Ovary (tissue), 9 donors: ENCODE data around the gene DSCAM. TPM values are rescaled to one million over a fixed set of nuclear protein-coding genes. Genes with fewer than 3 reads are reported as not detected.

Experiments used
- DNase-seq, 5 donors: peaks; one replicate each; pipeline ENCODE4 v3.0.0-alpha.2; 2019 to 2020
- H3K27ac ChIP-seq, 2 donors: fragments of 200-600 bp; one replicate each; pipeline versions ENCODE4 v1.5.1 to v1.8.0; 2019 to 2022
- H3K27me3 ChIP-seq: fragments of 200-600 bp; one replicate; pipeline ENCODE4 v1.8.0; 2022
- H3K36me3 ChIP-seq: fragments of 200-600 bp; sonication (generic); one replicate; pipeline ENCODE4 v1.5.1; 2019
- H3K4me1 ChIP-seq: one replicate; pipeline ENCODE4 v1.8.1; 2013; ENCODE audit warnings: mild to moderate bottlenecking, moderate library complexity; ENCODE audit not compliant: insufficient read depth
- H3K4me3 ChIP-seq: fragments of 200-600 bp; sonication (generic); one replicate; pipeline ENCODE4 v1.5.1; 2017
- H3K9me3 ChIP-seq, 2 donors: fragments of 200-600 bp in 1 of 2; sonication (generic) in 1 of 2; one replicate each; pipeline versions ENCODE4 v1.5.1 to v1.8.1; 2013 to 2019; ENCODE audit warnings: mild to moderate bottlenecking in 1 of 2, moderate library complexity in 1 of 2
- EP300 ChIP-seq: sonication (generic); formaldehyde crosslinking; IDR thresholded peaks from one replicate; pipeline ENCODE4 v1.6.1; 2017; ENCODE audit warnings: antibody characterized with exemption
- POLR2A ChIP-seq: fragments of 450-650 bp; IDR thresholded peaks from one replicate; pipeline ENCODE4 v1.6.1; 2017; ENCODE audit warnings: antibody characterized with exemption, mild to moderate bottlenecking, moderate library complexity
- WGBS, 3 donors: extraction: QIAGEN DNeasy Blood & Tissue Kit in 1 of 3; methylation state at CpG; one replicate each; pipeline versions ENCODE4 v1.1.5 to v1.1.7; 2013 to 2017; 5-methylcytosine and 5-hydroxymethylcytosine counted together
- intact Hi-C, 4 donors: fragments of 100-400 bp; cut with DNase I; formaldehyde crosslinking; loops; one replicate each; pipeline versions ENCODE4 v1.11.0 to v1.15.1; 2022 to 2023
- polyA plus RNA-seq, 2 donors: library from polyadenylated mRNA; stranded (reverse); fragments of 200-250 nt in 1 of 2; fragments of 350-450 nt in 1 of 2; fragmentation: Illumina TruSeq in 1 of 2; extraction: RNeasy Lipid Tissue Mini Kit (QIAGEN cat#74804) in 1 of 2; gene quantifications; one replicate each; pipeline ENCODE4 v1.2.3, GENCODE V29; 2013 to 2014
- total RNA-seq, 7 donors: library from RNA; depleted of rRNA in 2 of 7; stranded (reverse); fragments of >200 nt in 2 of 7; fragmentation: NEBNext Ultra II Directional in 3 of 7; extraction: Animal tissue kit (Norgen Biotek cat#: 25700) in 3 of 7; gene quantifications; one replicate each; pipeline versions ENCODE4 v1.1.0 to v1.2.4, GENCODE V29; 2016 to 2023
- TF ChIP-seq, protein P1 (sequence below), 3 donors: fragments of 450-650 bp in 2 of 3; fragments of 200-600 bp in 1 of 3; IDR thresholded peaks; one replicate each; pipeline versions ENCODE4 v1.5.1 to v1.8.0; 2016 to 2022; ENCODE audit warnings: antibody characterized with exemption in 3 of 3, mild to moderate bottlenecking in 1 of 3
- donor health status: DM: no; HTN: no; CAD: no; lungs with moderate emphysema.
- donor health status: DM: no; HTN: no; CAD: no.
- donor health status: Bipolar disorder and iron deficiency.
- donor health status: DM: yes; HTN: yes; CAD: no.
- donor health status: DM: no; HTN: no; CAD: no.
- donor health status: DM: yes; HTN: yes; CAD: no.

The DSCAM gene
- total and polyA plus RNA-seq, 9 donors = under 0.01 to 0.12 (median 0.04) TPM; not detected in 5

DNA sequence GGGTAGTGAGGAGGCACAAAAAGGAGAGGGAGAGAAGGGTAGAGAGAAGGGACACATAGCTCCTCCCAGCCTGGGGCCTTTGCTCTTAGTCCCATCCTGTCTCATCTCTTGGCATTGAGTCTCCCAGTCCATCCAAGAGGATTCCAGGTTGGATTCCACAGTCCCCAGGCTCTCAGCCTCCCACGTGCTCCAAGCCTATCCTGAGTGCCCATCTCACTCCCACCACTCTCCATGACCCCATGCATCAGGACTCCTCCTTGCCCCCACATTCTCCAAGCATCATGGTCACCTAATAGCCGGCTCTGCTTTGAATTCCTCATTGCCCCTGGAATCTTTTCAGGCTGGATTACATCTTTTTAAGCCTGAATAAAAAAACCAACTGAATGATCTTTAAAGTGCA lies 87.9 kb downstream of the DSCAM start:
- Histone ChIP-seq H3K9me3 (no peaks in the 10 kb centered on the region), H3K4me1 (no peaks in the 10 kb centered on the region), H3K27me3 (no peaks in the 10 kb centered on the region), H3K36me3 (no peaks in the 10 kb centered on the region), H3K27ac (no peak overlapping the region), H3K4me3 (no peak overlapping the region)
- intact Hi-C loops = no loop called here
- TF ChIP-seq, protein P1, sequence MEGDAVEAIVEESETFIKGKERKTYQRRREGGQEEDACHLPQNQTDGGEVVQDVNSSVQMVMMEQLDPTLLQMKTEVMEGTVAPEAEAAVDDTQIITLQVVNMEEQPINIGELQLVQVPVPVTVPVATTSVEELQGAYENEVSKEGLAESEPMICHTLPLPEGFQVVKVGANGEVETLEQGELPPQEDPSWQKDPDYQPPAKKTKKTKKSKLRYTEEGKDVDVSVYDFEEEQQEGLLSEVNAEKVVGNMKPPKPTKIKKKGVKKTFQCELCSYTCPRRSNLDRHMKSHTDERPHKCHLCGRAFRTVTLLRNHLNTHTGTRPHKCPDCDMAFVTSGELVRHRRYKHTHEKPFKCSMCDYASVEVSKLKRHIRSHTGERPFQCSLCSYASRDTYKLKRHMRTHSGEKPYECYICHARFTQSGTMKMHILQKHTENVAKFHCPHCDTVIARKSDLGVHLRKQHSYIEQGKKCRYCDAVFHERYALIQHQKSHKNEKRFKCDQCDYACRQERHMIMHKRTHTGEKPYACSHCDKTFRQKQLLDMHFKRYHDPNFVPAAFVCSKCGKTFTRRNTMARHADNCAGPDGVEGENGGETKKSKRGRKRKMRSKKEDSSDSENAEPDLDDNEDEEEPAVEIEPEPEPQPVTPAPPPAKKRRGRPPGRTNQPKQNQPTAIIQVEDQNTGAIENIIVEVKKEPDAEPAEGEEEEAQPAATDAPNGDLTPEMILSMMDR (IDR thresholded peaks at IDR 0.05) = no peak
- no peak for TF ChIP-seq POLR2A
- 41 to 61% (median 49%) methylated on average over 2 of the region's 2 CpGs for WGBS, 3 donors
- DNase-seq = no peak

DNA sequence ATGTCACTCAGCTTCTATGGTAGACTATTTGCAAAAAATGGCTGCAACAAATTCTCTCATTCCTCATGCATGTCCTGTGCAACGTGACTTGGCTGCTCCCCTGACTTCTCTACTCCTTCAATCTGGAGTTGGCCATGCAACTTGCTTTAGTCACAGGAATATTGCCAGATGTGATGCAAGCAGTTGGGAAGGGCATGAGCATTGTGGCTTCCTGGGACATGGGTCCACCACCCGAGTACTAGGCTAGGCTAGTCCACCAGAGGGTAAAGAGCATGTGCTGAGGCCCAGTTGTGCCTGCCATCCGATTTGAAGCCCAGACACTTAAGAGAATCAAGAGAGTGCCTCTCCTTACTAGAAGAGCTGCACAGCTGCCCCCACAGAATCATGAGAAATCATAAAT lies 89.6 kb downstream of the DSCAM start:
- Histone ChIP-seq H3K27me3 (no peaks in the 10 kb centered on the region), H3K27ac (no peak overlapping the region), H3K4me3 (no peak overlapping the region), H3K9me3 (no peaks in the 10 kb centered on the region), H3K36me3 (no peaks in the 10 kb centered on the region), H3K4me1 (no peaks in the 10 kb centered on the region)
- intact Hi-C loops = no loop called here
- TF ChIP-seq EP300 (no peak), POLR2A (no peak)
- TF ChIP-seq, protein P1 (IDR thresholded peaks at IDR 0.05) = no peak
- DNase-seq = no peak
- WGBS, 3 donors = 73 to 81% (median 76%) methylated on average over 3 of the region's 3 CpGs

DNA sequence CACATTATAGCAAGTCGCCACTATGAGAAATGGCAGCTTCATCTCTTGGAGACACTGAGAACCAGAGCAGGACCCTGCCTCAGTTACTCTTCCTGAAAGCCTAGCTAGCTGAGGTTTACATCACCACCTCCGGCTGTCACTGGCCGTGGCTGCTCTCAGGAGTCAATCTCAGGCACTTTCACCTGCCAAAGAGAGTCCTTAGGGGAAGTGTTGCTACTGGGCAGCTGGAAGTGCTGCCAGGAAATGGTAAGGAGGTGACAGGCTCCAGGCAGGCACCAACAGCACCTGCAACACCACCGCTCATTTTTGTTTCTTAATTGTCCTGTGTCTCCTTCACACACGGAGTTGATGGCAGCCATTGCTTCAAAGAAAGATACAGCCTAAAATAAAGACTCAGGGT lies 92.5 kb downstream of the DSCAM start:
- no peaks in the 10 kb centered on the region for H3K36me3 ChIP-seq
- no peaks in the 10 kb centered on the region for H3K4me1 ChIP-seq
- H3K4me3 ChIP-seq = no peak overlapping the region
- no peak overlapping the region for H3K27ac ChIP-seq
- H3K27me3 ChIP-seq = no peaks in the 10 kb centered on the region
- TF ChIP-seq, protein P1 (IDR thresholded peaks at IDR 0.05) = no peak
- no peak for TF ChIP-seq EP300
- no peak for TF ChIP-seq POLR2A
- WGBS, 3 donors = 67 to 89% (median 83%) methylated on average over 5 of the region's 5 CpGs
- DNase-seq = no peak
- intact Hi-C loops = no loop called here
- H3K9me3 ChIP-seq = no peaks in the 10 kb centered on the region

DNA sequence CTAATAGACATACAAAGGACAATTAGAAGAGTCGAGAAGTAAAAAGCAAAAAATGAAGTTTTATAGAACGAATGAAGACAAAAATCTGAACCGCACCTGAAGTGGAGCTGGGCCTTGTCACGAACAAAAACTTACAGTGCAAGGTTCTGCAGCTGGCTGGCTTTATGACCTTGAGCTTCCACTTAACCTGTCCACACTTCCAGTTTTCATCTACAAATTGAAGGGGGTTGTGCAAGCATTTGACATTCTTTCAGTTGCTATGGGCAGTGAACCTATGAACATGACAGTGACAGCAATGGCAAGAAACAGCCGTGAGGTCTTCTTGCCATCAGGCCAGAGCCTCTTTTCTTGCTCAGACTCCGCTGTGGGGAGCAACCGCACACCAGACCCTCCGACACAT lies 93.2 kb downstream of the DSCAM start:
- no peak for DNase-seq
- no peaks in the 10 kb centered on the region for H3K27me3 ChIP-seq
- TF ChIP-seq EP300 (no peak), POLR2A (no peak)
- TF ChIP-seq, protein P1 (IDR thresholded peaks at IDR 0.05) = no peak
- no peaks in the 10 kb centered on the region for H3K9me3 ChIP-seq
- intact Hi-C loops = no loop called here
- H3K27ac ChIP-seq = no peak overlapping the region
- no peaks in the 10 kb centered on the region for H3K4me1 ChIP-seq
- no peak overlapping the region for H3K4me3 ChIP-seq
- 89 to 93% (median 91%) methylated on average over 8 of the region's 8 CpGs for WGBS, 3 donors
- H3K36me3 ChIP-seq = no peaks in the 10 kb centered on the region

DNA sequence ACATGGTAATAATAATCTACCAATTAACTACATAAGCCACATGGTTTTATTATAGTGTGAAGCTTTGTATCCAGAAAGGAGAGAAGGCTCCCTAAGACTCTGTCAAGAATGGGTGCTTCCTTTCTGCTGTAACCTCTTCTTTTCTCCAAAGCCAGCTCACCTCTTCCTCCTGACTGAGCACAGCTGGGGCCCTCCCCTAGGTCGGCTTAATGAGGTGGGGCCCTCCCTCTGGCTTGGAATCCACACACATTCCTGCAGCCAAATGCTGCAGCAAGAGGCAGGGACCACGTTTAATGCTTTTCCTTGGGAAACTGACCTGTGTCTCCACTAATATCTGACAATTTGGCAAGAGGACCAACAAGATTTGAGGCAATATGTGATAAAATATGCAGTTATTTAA lies 94.8 kb downstream of the DSCAM start:
- Histone ChIP-seq H3K27ac (no peak overlapping the region), H3K9me3 (no peaks in the 10 kb centered on the region), H3K36me3 (no peaks in the 10 kb centered on the region), H3K4me1 (no peaks in the 10 kb centered on the region), H3K4me3 (no peak overlapping the region), H3K27me3 (no peaks in the 10 kb centered on the region)
- no peak for DNase-seq
- WGBS, 3 donors = 1 to 6% (median 3%) methylated on average over 2 of the region's 2 CpGs
- intact Hi-C loops = no loop called here
- no peak for TF ChIP-seq POLR2A
- TF ChIP-seq EP300 = no peak
- TF ChIP-seq, protein P1 (IDR thresholded peaks at IDR 0.05) = no peak
